Measurements from ENCODE around the gene DBR1. TPM values are rescaled to one million over a fixed set of nuclear protein-coding genes. Genes with fewer than 3 reads are reported as not detected.

DBR1 gene
- total and polyA plus RNA-seq, 4 donors, result 6.2 to 20.8 (median 12.3) TPM

DNA sequence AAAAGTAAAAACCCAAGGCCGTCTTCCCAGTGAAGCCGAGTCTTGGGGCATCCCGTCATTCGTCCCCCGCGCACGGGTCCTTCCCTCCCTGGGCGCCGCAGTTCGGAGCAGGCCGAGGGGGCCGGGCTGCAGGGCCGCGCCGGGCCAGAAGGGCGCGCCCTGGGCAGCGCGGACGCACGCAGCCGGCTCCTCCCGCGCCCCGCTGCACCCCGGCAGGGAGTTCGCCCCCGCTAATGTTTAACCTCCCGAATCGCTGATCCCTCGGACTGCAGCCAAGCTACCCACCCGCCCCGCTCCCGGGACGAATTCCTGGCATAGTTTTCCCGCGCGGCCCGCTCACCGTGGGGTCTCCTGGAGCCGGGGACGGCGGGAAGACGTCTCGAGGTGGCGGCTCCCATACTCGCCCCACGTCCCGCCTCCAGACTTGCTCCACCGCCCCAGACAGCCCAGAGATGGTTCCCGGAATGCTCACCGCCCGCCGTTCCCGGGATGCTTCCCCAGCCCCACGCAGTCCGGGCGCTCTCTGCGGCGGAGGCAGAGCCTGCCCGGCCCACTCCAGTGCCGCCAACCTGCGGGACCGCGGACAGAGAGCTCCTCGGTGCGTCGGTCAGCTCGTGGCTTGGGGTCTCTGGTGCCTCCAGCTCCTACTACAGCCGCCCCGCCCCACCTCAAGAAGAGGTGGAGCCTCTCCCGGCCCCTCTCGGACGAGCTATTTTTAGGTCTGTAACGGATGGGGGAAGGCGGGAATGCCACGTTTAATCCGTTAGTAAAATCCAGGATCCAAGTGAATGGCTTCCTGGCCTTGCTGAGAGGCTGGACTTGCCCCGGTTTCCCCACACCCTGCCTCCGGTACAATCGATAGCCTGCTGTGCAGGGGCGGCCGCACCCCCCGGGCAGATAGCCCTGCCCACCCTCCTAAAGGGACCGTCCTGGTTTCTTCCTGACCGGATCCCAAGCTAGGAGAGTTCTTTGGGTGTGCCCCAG is 59.4 kb downstream of the DBR1 start, which contains the start of gene DZIP1L:
Gene DZIP1L (minus strand): TSS at position 621 of the 984 bp plus-strand sequence. CDS start 11,637 bp downstream, outside the sequence.
- Histone ChIP-seq H3K9ac (ENCODE audit: insufficient read depth in 1 of 2, low read length in 2 of 2) (peak within 1 kb of the TSS; percentile 66 to 87), H3K4me1 (ENCODE audit: control insufficient read depth in 5 of 5, insufficient read depth in 5 of 5, low read length in 5 of 5) (peaks cover 0 to 14% (median 7%) of the 10 kb centered on the region in 5 donors), H3K27ac (ENCODE audit: low read depth in 1 of 2, low read length in 1 of 2) (peak within 1 kb of the TSS; percentile 92 to 93), H3K27me3 (ENCODE audit: control insufficient read depth in 3 of 3, insufficient read depth in 3 of 3, low read length in 2 of 3) (no peaks in the 10 kb centered on the region), H3K9me3 (ENCODE audit: control insufficient read depth in 4 of 4, insufficient read depth in 3 of 4, low read length in 3 of 4) (no peaks in the 10 kb centered on the region), H3K4me3 (peak within 1 kb of the TSS; percentile 78), H3K36me3 (ENCODE audit: control insufficient read depth in 4 of 4, insufficient read depth in 4 of 4, low read length in 4 of 4) (peaks cover 0 to 3% (median 1%) of the 10 kb centered on the region in 4 donors)
- TF ChIP-seq, protein P1, sequence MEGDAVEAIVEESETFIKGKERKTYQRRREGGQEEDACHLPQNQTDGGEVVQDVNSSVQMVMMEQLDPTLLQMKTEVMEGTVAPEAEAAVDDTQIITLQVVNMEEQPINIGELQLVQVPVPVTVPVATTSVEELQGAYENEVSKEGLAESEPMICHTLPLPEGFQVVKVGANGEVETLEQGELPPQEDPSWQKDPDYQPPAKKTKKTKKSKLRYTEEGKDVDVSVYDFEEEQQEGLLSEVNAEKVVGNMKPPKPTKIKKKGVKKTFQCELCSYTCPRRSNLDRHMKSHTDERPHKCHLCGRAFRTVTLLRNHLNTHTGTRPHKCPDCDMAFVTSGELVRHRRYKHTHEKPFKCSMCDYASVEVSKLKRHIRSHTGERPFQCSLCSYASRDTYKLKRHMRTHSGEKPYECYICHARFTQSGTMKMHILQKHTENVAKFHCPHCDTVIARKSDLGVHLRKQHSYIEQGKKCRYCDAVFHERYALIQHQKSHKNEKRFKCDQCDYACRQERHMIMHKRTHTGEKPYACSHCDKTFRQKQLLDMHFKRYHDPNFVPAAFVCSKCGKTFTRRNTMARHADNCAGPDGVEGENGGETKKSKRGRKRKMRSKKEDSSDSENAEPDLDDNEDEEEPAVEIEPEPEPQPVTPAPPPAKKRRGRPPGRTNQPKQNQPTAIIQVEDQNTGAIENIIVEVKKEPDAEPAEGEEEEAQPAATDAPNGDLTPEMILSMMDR (IDR thresholded peaks at IDR 0.05; ENCODE audit: control extremely low read depth, extremely low read depth), result no peak
- peak; percentile 96 for ATAC-seq (ENCODE audit: insufficient read depth, low FRiP score)
- WGBS, 2 donors, result 0% methylated on average over 79 to 86 of the region's 86 CpGs
- DNase-seq, result peak; percentile 84 to 89 (median 85)

DNA sequence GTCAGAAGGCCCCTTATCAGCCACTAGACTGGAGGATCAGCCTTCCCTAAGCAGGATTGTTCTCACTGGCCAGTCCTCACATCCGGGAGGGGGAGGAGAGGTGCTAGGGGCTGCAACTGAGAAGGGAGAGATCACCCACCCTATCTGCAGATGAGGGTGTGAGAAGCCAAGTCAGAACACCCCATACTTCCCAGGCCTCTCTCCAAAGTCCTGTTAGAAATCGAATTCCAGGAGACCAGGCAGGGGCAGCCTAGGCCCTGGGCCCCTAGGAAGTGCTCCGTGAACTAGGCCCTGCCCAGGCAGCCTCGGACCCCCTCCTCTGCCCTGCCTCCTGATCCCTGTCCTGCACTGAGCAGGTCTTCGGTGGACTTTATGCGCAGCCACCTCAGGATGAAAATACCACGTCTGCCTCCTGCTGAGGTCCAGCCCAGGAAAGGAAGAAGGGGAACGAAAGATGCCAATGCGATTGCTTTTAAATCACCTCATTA is 60.2 kb downstream of the DBR1 start:
- TF ChIP-seq, protein P1 (IDR thresholded peaks at IDR 0.05; ENCODE audit: control extremely low read depth, extremely low read depth), result no peak
- DNase-seq (peak; percentile 40 to 61 (median 53)), ATAC-seq (ENCODE audit: insufficient read depth, low FRiP score) (no peak)
- Histone ChIP-seq H3K36me3 (ENCODE audit: control insufficient read depth in 4 of 4, insufficient read depth in 4 of 4, low read length in 4 of 4) (peaks cover 0 to 3% (median 1%) of the 10 kb centered on the region in 4 donors), H3K27me3 (ENCODE audit: control insufficient read depth in 3 of 3, insufficient read depth in 3 of 3, low read length in 2 of 3) (no peaks in the 10 kb centered on the region), H3K27ac (ENCODE audit: low read depth in 1 of 2, low read length in 1 of 2) (peak overlapping the region; percentile 92 to 93), H3K4me3 (peak overlapping the region; percentile 0), H3K9ac (ENCODE audit: insufficient read depth in 1 of 2, low read length in 2 of 2) (peak overlapping the region; percentile 66 to 77), H3K4me1 (ENCODE audit: control insufficient read depth in 5 of 5, insufficient read depth in 5 of 5, low read length in 5 of 5) (peaks cover 0 to 14% (median 7%) of the 10 kb centered on the region in 5 donors), H3K9me3 (ENCODE audit: control insufficient read depth in 4 of 4, insufficient read depth in 3 of 4, low read length in 3 of 4) (no peaks in the 10 kb centered on the region)
- WGBS, 2 donors, result 27% methylated on average over 9 of the region's 9 CpGs

DNA sequence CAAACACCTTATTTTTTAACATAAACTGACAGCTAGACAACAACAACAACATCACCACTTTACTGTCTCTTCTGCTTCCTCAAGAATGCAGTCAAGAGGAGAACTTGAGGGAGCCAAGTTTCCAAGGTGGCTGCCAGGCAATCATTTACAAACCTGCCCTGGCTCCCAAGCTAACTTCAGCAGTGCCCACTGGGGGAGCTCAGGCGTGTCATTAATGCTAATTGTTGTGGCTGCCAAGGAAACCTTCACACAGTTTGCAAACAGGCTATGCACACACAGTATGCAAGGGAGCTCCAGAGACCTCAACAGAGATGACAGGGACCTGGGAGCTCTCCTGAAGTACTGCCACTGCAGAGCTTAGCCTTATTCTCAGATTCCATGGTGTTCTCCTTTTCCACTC is 61.4 kb downstream of the DBR1 start:
- Histone ChIP-seq H3K9ac (ENCODE audit: insufficient read depth in 1 of 2, low read length in 2 of 2) (peak overlapping the region in 1 of 2 donors; percentile 21), H3K27ac (ENCODE audit: low read depth in 1 of 2, low read length in 1 of 2) (no peak overlapping the region), H3K27me3 (ENCODE audit: control insufficient read depth in 3 of 3, insufficient read depth in 3 of 3, low read length in 2 of 3) (no peaks in the 10 kb centered on the region), H3K36me3 (ENCODE audit: control insufficient read depth in 4 of 4, insufficient read depth in 4 of 4, low read length in 4 of 4) (peaks cover 0 to 3% (median 1%) of the 10 kb centered on the region in 4 donors), H3K9me3 (ENCODE audit: control insufficient read depth in 4 of 4, insufficient read depth in 3 of 4, low read length in 3 of 4) (no peaks in the 10 kb centered on the region), H3K4me1 (ENCODE audit: control insufficient read depth in 5 of 5, insufficient read depth in 5 of 5, low read length in 5 of 5) (peaks cover 0 to 14% (median 7%) of the 10 kb centered on the region in 5 donors), H3K4me3 (no peak overlapping the region)
- peak in 2 of 3 donors; percentile 33 to 41 for DNase-seq
- whole genome bisulfite sequencing, 2 donors, result 74 to 90% methylated on average over 1 of the region's 1 CpG
- TF ChIP-seq, protein P1 (IDR thresholded peaks at IDR 0.05; ENCODE audit: control extremely low read depth, extremely low read depth), result no peak
- ATAC-seq (ENCODE audit: insufficient read depth, low FRiP score), result no peak

All from lung (tissue), 12 donors.